Activated naive CD8-positive, alpha-beta T cell treated with anti-CD3 and anti-CD28 coated beads for 36 hours (primary cell): ENCODE measurements around the gene SPSB2. TPM values are rescaled to one million over a fixed set of nuclear protein-coding genes. Genes with fewer than 3 reads are reported as not detected.

Experiments used
- DNase-seq: peaks from one replicate; pipeline ENCODE4 v3.0.0; 2021
- H3K27ac Mint-ChIP-seq: one replicate; pipeline ENCODE4 v1.8.0; 2022; ENCODE audit warnings: mild to moderate bottlenecking, moderate library complexity, mixed read lengths
- H3K27me3 Mint-ChIP-seq: one replicate; pipeline ENCODE4 v1.8.0; 2022; ENCODE audit warnings: mild to moderate bottlenecking, mixed read lengths
- H3K36me3 Mint-ChIP-seq: one replicate; pipeline ENCODE4 v1.8.0; 2021; ENCODE audit warnings: mild to moderate bottlenecking, mixed read lengths
- H3K4me1 Mint-ChIP-seq: one replicate; pipeline ENCODE4 v1.8.0; 2021; ENCODE audit warnings: mixed read lengths
- H3K4me3 Mint-ChIP-seq: one replicate; pipeline ENCODE4 v1.8.0; 2022; ENCODE audit warnings: mild to moderate bottlenecking, moderate library complexity, mixed read lengths
- H3K9me3 Mint-ChIP-seq: one replicate; pipeline ENCODE4 v1.8.0; 2022; ENCODE audit warnings: mixed read lengths
- total RNA-seq, 2 experiments: library from RNA; stranded (reverse); gene quantifications; one replicate each; pipeline ENCODE4 v1.2.3, GENCODE V29; 2021

SPSB2 gene
- total RNA-seq, 2 experiments from 2014 or later: 2.7 to 3.0 TPM

- no peak for DNase-seq
- H3K36me3 Mint-ChIP-seq: no peaks in the 10 kb centered on the region
- no peaks in the 10 kb centered on the region for H3K4me1 Mint-ChIP-seq
- no peaks in the 10 kb centered on the region for H3K9me3 Mint-ChIP-seq
- H3K4me3 Mint-ChIP-seq: no peak overlapping the region
- H3K27ac Mint-ChIP-seq: no peak overlapping the region
- H3K27me3 Mint-ChIP-seq: no peaks in the 10 kb centered on the region
Measured at GRCh38 chr12:6839482-6840201, 33.5 kb downstream of the SPSB2 start.

- Mint-ChIP-seq H3K4me1 (no peaks in the 10 kb centered on the region), H3K4me3 (no peak overlapping the region), H3K27me3 (no peaks in the 10 kb centered on the region), H3K27ac (no peak overlapping the region), H3K36me3 (no peaks in the 10 kb centered on the region), H3K9me3 (no peaks in the 10 kb centered on the region)
- DNase-seq: no peak
Measured at GRCh38 chr12:6838854-6839253, 34.2 kb downstream of the SPSB2 start.

DNA sequence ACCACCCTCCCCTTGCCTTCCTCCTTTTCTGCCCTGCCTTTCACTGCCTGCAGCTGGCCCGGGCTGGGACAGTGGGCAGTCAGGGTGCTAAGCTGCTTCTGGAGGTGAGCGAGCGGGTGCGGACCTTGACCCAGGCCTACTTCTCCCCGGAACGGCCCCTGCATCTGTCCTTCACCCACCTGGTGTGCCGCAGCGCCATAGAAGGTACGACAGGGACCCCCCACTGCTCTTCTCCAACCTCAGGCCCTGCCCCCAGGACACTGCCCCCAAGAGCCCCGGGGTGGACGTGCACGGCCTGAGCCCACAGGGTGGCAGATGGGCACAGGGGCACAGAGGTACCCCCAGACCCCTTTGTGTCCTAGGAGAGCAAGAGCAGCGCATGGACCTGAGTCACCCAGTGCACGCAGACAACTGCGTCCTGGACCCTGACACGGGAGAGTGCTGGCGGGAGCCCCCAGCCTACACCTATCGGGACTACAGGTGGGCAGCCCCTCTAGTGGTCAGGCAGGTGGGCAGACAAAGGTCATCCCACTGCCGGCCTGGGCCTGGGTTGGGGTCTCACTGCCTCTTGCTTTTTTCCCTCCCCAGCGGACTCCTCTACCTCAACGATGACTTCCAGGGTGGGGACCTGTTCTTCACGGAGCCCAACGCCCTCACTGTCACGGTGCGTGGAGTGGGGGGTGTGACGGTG, 35.6 kb downstream of the SPSB2 start:
- Mint-ChIP-seq H3K27ac (no peak overlapping the region), H3K9me3 (no peaks in the 10 kb centered on the region), H3K36me3 (no peaks in the 10 kb centered on the region), H3K4me3 (no peak overlapping the region), H3K27me3 (no peaks in the 10 kb centered on the region), H3K4me1 (no peaks in the 10 kb centered on the region)
- DNase-seq: no peak

DNA sequence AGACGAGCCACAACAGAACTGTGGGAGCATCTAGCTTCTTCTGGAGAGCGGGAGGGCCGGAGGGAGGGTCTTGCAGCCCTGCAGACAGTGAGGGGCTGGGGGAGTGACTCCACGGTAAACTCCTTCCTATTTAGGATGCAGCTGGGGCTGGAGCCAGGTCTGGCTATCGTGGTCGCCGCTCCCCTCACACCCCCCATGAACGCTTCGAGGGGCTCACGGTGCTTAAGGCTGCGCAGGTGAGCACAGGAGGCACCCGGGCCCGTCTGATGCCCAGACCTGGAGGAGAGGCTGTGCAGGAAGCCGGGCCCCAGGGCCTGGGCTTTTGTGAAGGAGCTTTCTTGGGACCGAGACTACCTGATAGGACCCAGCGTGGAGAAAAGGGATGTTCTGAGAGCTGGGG, 36.3 kb downstream of the SPSB2 start:
- Mint-ChIP-seq H3K27me3 (no peaks in the 10 kb centered on the region), H3K36me3 (no peaks in the 10 kb centered on the region), H3K9me3 (no peaks in the 10 kb centered on the region), H3K4me1 (no peaks in the 10 kb centered on the region), H3K27ac (no peak overlapping the region), H3K4me3 (no peak overlapping the region)
- no peak for DNase-seq

GRCh38 chr12:6834873-6835272, 38.2 kb downstream of the SPSB2 start:
- Mint-ChIP-seq H3K27ac (no peak overlapping the region), H3K36me3 (no peaks in the 10 kb centered on the region), H3K27me3 (peaks cover 5% of the 10 kb centered on the region), H3K4me1 (no peaks in the 10 kb centered on the region), H3K9me3 (no peaks in the 10 kb centered on the region), H3K4me3 (no peak overlapping the region)
- DNase-seq: no peak

DNA sequence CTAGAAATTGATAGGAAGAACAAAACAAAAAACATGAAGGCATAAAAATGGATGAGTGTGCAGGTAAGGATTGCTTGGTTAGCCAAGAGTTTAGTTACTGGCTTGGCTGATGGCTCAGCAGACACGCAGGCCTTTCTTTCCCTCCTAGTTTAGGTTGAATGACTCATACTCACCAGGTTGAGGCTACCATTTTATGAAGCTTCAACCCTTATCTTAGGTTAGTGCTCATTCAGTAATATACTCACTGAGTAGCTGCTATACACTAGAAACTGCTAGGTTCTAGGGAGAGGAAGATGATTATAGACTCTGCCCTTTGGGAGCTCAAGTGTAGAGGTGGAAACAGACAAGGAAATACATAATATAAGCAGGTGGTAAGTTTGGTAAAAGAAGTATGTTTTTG, 38.8 kb downstream of the SPSB2 start:
- Mint-ChIP-seq H3K9me3 (no peaks in the 10 kb centered on the region), H3K4me1 (peaks cover 2% of the 10 kb centered on the region), H3K36me3 (no peaks in the 10 kb centered on the region), H3K27me3 (peaks cover 9% of the 10 kb centered on the region), H3K27ac (no peak overlapping the region), H3K4me3 (no peak overlapping the region)
- no peak for DNase-seq

GRCh38 chr12:6833189-6833890, 39.8 kb downstream of the SPSB2 start:
- Mint-ChIP-seq H3K4me1 (peaks cover 8% of the 10 kb centered on the region), H3K4me3 (no peak overlapping the region), H3K9me3 (no peaks in the 10 kb centered on the region), H3K27ac (no peak overlapping the region), H3K36me3 (no peaks in the 10 kb centered on the region), H3K27me3 (peaks cover 15% of the 10 kb centered on the region)
- DNase-seq: no peak

DNA sequence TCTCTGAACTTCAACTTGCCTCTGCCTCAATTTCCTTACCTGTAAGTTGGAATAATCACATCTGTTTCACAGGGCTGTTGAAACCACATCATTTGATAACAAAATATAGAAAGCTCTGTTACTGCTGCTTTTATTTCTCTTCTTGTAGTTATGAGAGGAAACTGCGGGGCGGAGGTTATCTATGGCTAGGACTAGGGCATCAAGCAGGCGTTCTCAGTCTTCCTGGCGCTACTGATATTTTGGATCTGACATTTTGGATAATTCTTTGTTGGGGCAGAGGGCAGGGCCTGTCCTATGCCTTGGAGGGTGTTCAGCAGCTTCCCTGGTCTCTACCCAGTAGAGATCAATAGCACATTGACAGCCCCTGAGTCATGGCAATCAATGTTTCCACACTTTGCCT, 41.0 kb downstream of the SPSB2 start:
- H3K4me3 Mint-ChIP-seq: no peak overlapping the region
- no peaks in the 10 kb centered on the region for H3K36me3 Mint-ChIP-seq
- peaks cover 26% of the 10 kb centered on the region for H3K27me3 Mint-ChIP-seq
- no peaks in the 10 kb centered on the region for H3K9me3 Mint-ChIP-seq
- no peak for DNase-seq
- peaks cover 12% of the 10 kb centered on the region for H3K4me1 Mint-ChIP-seq
- no peak overlapping the region for H3K27ac Mint-ChIP-seq

- H3K4me3 Mint-ChIP-seq: no peak overlapping the region
- H3K27me3 Mint-ChIP-seq: peaks cover 32% of the 10 kb centered on the region
- H3K27ac Mint-ChIP-seq: no peak overlapping the region
- H3K4me1 Mint-ChIP-seq: peaks cover 12% of the 10 kb centered on the region
- no peaks in the 10 kb centered on the region for H3K36me3 Mint-ChIP-seq
- H3K9me3 Mint-ChIP-seq: no peaks in the 10 kb centered on the region
- DNase-seq: no peak
Measured at GRCh38 chr12:6831450-6831995, 41.6 kb downstream of the SPSB2 start.

- no peaks in the 10 kb centered on the region for H3K9me3 Mint-ChIP-seq
- DNase-seq: no peak
- peaks cover 12% of the 10 kb centered on the region for H3K4me1 Mint-ChIP-seq
- H3K4me3 Mint-ChIP-seq: no peak overlapping the region
- H3K36me3 Mint-ChIP-seq: no peaks in the 10 kb centered on the region
- H3K27ac Mint-ChIP-seq: no peak overlapping the region
- H3K27me3 Mint-ChIP-seq: peaks cover 37% of the 10 kb centered on the region
Measured at GRCh38 chr12:6830999-6831398, 42.1 kb downstream of the SPSB2 start.

DNA sequence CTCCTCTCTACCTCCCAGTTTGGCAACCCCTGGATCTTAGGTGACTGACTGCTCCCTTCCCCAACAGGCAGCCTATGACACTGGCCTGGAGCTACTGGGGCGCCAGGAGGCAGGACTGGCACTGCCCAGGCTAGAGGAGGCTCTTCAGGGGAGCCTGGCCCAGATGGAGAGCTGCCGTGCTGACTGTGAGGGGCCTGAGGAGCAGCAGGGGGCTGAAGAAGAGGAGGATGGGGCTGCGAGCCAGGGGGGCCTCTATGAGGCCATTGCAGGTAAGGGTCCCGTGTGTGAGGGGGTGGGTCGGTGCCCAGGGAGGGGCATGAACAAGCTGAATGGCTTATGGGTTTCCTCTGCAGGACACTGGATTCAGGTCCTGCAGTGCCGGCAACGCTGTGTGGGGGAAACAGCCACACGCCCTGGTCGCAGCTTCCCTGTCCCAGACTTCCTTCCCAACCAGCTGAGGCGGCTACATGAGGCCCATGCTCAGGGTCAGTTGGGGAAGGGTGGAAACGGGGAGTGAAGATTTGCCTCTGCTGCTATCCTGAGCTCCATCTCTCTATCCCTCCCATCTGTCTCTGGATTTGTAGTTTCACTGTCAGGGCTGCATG, 42.7 kb downstream of the SPSB2 start:
- Mint-ChIP-seq H3K4me1 (peaks cover 16% of the 10 kb centered on the region), H3K27me3 (peaks cover 41% of the 10 kb centered on the region), H3K9me3 (no peaks in the 10 kb centered on the region), H3K36me3 (no peaks in the 10 kb centered on the region), H3K4me3 (no peak overlapping the region), H3K27ac (no peak overlapping the region)
- no peak for DNase-seq

DNA sequence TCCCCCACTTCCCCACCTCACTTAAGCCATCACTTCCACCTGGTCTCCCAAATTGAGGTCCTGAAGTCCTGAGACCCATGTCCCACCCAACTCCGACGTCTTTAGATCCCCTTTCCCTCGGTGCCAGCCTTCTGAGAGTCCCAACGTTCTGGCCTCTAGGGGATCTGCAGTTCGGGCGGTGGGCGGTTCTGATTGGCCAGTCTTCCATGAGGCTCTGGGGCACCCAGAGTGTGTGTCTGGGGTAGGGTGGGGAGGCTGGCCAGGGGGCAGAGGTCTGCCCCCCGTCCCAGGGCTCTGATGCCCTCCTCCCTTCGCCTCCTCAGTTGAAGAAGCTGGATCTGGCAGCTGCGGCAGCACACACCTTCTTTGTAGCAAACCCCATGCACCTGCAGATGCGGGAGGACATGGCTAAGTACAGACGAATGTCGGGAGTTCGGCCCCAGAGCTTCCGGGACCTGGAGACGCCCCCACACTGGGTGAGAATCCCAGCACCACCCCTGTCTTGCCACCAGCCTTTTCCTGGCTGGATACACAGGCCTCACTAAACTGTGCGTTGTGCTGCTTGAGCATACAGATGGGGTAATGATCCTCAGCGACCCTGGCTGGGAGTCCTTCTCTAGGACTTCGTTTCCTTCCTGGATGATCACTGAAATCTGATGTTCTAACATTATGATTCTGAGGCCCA, 43.4 kb downstream of the SPSB2 start:
- Mint-ChIP-seq H3K36me3 (no peaks in the 10 kb centered on the region), H3K9me3 (no peaks in the 10 kb centered on the region), H3K4me3 (peak overlapping the region; percentile 84), H3K4me1 (peaks cover 17% of the 10 kb centered on the region), H3K27me3 (peaks cover 48% of the 10 kb centered on the region), H3K27ac (no peak overlapping the region)
- no peak for DNase-seq

- H3K9me3 Mint-ChIP-seq: no peaks in the 10 kb centered on the region
- H3K36me3 Mint-ChIP-seq: no peaks in the 10 kb centered on the region
- peak overlapping the region; percentile 84 for H3K4me3 Mint-ChIP-seq
- H3K27me3 Mint-ChIP-seq: peaks cover 53% of the 10 kb centered on the region
- H3K4me1 Mint-ChIP-seq: peaks cover 17% of the 10 kb centered on the region
- peak; percentile 47 for DNase-seq
- H3K27ac Mint-ChIP-seq: peak overlapping the region; percentile 51
Measured at GRCh38 chr12:6828781-6829535, 44.1 kb downstream of the SPSB2 start.
